Stimulated activated CD4-positive, alpha-beta T cell treated with anti-CD3 and anti-CD28 coated beads, Interleukin-15, amount 100 ng/mL, for 48 hours (primary cell): ENCODE data around the gene RETN.
A peak's percentile ranks its signal among the peaks of the same experiment; 100 is the strongest.

Experiments used
- DNase-seq, 2 donors: peaks; one replicate each; pipeline ENCODE4 v3.0.0-alpha.2; 2020; ENCODE audit warnings: low read depth in 2 of 2

The RETN gene

GRCh38 chr19:7657131-7657751, 11.6 kb upstream of the RETN start:
- DNase-seq: peak in 1 of 2 donors; percentile 39

DNA sequence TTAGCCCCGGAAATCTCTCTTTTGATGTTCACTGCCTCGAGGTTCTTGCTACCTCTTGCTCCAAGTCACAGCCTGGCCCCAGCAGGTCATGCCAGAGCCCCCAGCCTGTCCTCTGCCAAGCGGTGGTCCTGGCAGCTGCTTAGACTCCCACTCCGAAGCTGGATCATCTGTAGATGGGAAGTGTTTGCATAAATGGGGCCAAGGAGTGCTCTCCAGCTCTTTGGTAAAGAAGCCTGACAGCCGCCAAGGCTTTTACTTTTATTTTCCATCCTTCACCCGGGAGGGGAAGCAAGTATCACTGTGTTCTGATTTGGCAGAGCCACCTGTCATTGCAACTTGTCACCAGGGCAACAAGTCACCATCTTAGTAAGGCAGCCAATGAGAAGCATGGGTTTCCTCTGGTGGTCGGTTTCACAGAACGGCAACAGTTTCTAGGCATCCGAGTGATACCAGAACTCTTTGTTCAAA, 10.6 kb upstream of the RETN start:
- DNase-seq: peak; percentile 26 to 27

DNA sequence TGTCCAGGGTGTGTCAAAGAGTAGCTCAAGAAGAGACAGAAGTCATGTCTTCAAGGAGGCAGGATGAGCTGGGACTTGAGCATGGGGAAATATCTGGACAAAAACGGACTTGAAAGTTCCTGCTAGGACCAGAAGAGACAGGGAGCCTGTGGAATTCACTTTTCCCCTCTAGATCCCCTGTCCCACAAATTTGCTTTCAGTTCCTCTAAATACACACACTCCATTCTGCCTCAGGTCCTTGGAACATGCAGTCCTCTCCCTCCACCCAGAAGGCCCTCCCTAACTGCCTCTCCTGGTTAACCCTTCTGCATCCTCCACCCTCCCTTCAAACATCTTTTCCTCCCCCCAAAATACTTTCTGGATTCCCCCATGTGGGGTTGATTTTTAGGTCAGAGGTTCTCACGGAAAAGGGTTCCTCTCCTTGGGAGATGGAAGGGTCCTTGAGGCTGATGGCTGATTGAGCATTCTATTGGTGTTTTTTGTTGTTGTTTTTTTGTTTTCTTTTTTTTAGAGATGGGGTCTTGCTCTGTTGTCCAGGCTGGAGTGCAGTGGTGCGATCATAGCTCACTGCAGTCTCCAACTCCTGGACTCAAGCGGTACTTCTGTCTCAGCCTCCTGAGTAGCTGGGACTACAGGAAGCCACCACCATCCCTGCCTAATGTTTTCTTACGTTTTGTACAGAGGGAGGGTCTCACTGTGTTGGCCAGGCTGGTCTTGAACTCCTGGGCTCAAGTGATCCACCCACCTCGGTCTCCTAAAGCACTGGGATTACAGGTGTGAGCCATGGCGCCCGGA, 6.9 kb upstream of the RETN start:
- DNase-seq: no peak

DNA sequence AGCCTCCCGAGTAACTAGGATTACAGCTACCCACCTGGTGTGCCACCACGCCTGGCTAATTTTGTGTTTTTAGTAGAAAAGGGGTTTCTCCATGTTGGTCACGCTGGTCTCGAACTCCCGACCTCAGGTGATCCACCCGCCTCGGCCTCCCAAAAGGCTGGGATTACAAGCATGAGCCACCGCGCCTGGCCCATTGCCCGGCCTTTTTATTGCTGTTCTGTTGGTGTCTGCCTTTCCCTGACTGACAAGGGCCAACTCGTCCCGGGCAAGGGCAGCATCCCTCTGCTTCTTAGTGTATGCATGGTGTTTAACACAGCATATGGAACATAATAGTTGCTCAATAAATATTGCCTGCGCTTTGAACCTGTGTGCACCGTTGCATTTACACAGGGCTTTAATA, 6.2 kb upstream of the RETN start:
- no peak for DNase-seq

DNA sequence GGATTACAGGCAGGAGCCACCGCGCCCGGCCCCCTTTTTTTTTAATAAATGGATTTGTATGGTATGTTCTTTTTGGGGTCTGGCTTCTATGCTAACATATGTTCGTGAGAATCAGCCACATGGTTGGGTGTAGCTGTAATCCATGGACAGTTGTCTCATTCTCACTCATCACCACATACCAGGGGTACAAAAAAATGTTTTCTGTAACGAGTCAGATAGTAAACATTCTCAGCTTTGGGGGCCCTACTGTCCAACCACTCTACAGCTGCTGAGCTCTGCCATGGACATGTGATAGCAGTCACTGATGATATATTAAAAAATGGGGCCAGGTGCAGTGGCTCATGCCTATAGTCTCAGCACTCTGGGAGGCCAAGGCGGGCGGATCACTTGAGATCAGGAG, 5.1 kb upstream of the RETN start:
- DNase-seq: no peak

- DNase-seq: no peak
These were observed 3.8 kb upstream of the RETN start for GRCh38 chr19:7665076-7665475.

GRCh38 chr19:7669641-7670040, 792 bp downstream of the RETN start:
- DNase-seq: no peak

DNA sequence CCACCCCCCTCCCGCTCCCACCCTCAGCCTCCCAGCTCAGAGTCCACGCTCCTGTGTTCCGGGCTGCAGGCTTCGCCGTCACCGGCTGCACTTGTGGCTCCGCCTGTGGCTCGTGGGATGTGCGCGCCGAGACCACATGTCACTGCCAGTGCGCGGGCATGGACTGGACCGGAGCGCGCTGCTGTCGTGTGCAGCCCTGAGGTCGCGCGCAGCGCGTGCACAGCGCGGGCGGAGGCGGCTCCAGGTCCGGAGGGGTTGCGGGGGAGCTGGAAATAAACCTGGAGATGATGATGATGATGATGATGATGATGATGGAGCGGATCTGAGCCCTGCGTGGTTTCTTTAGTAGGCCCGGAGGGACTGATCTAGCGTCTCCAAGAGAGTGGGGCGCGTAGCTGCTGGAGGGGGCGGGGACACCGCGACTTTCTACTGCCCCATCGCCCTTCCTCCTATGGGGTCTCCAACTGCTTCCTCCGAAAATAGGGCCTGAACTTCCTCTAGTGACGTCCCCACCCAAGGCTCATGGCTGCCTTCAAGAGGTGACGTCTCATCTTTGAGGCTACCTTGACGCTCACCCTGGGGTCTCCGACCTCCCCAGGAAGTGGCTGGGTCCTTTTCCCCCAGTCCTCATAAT, 1.4 kb downstream of the RETN start:
- no peak for DNase-seq

DNA sequence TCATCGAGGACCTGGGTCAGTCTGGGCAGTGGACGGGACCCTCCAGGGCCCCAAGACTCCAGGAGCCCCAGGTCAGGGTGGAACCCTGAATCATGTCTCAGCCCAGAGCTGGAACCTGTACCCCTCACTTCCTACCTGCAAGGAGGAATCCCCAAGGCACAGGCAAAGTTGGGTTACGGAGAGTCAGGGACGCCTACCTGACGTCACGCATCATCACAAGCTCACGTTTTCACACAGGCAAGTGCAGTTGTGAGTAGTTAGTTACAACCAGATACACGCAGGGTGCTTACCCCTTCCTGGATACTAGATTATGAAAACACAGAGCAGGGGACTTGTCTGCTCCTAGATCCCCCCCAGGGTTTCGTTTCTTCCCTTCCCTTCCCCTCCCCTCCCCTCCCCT, 1.9 kb downstream of the RETN start:
- DNase-seq: no peak

DNA sequence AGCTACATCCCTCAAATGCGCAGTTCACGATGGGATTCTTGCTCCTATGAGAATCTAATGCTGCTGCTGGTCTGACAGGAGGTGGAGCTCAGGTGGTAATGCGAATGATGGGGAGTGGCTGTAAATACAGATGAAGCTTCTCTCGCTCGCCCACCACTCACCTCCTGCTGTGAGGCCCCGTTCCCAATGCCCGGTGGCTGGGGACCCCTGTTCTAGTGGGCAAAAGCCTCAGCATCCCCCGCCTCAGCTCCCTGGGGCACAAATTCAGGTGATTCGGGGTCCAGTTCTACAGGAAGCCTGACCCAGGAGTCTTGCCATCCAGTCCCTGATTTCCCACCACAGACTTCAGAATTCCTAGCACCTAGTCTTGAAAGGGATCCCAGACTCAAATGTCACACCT, 3.7 kb downstream of the RETN start:
- DNase-seq: no peak

DNA sequence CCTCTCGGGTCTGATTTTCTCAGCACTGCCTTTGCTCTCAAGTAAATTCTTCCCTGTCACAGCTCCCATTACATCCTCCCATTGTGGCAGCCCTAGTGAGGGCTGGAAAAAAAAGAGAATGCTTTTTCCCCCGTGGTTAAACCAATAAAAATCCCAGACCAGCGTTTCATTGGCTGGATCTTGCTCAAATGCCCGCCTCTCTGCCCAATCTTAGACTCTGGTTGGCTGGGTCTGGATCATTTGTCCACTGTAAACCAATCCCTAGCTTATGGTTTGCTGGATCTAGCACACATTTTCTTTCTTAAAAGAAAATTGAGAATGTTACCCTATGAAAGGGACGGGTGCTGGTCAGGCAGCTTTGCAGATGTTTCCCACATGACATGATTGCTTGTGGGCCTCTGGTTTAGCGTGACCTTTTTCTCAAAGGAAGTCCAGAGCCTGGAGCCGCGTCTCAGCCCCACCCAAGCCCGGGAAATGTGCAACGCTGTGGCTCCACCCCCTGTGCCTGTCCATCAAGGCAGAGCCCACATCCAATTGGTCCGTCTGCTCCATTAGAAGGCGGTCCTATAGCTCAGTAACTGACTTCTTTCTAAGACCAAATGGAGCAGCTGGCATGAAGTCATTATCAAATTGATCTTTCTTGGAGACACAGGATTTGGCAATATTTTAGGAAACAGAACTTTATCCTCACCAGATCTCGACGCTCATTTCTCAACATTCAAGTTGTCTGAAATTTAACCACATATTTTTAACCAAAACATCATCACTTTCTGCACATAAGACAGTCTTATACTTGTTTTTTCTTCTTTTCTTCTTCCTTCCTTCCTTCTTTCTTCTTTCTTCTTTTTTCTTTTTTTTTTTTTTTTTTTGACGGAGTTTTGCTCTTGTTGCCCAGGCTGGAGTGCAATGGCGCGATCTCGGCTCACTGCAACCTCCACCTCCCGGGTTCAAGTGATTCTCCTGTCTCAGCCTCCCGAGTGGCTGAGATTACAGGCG, 5.5 kb downstream of the RETN start:
- DNase-seq: no peak

- no peak for DNase-seq
These were observed 7.5 kb downstream of the RETN start for GRCh38 chr19:7676376-7676775.

DNA sequence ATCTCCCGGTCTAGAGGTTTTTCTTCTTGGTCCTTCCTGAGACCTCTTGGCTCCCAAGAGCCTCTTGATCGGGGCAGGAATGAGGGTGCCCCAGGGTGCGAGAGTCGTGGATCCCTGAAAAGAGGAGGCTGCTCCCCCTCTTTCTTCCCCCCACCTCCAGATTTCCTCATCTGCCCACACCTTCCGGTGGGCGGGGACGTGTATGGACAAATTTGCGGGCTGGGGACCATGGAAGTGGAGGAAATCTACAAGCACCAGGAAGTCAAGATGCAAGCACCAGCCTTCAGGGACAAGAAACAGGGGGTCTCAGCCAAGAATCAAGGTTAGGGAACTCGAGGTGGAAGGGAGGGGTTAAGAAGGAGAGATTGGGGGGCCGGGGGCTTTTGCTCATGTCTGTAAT, 8.0 kb downstream of the RETN start, which contains the start of gene MCEMP1:
MCEMP1 (plus strand) TSS at position 237 of the 400 bp plus-strand sequence; CDS start at position 268, 31 bp downstream.
- DNase-seq: no peak

DNA sequence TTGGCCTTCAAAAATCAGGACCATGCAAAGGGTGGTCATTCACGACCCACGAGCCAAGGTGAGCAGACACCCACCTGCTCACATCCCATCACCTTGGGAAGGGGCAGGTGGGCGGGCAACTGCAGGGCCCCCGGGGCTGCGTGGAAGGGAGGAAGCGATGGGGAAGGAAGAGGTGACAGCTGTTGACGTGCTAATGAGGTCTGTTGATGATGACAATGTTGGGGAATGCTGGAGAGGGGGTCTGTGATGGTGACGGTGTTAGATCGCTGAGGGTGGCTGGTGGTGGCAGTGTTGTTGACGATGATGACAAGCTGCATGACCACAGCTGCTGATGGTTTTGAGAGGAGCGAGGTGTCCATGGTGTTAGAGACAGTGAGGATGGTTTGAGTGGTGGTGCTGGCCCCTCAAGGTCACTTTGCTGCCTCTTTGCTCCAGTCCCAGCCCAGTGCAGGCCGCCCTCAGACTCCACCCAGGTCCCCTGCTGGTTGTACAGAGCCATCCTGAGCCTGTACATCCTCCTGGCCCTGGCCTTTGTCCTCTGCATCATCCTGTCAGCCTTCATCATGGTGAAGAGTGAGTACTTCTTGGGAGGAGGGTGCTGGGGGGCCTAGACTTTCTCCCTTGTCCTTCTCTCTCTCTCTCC, 8.9 kb downstream of the RETN start:
- DNase-seq: no peak

GRCh38 chr19:7678971-7679751, 10.3 kb downstream of the RETN start:
- DNase-seq: peak; percentile 48 to 56

GRCh38 chr19:7679771-7680605, 11.1 kb downstream of the RETN start:
- no peak for DNase-seq

- peak; percentile 68 to 84 for DNase-seq
These were observed 11.9 kb downstream of the RETN start, which contains the start of gene TRAPPC5 for GRCh38 chr19:7680606-7681339. Gene TRAPPC5 (plus strand): TSS chr19:7680833. CDS start chr19:7682254, 1,421 bp downstream.
